Kidney capillary endothelial cell (primary cell): ENCODE measurements around the gene SNRNP25.
A peak's percentile ranks its signal among the peaks of the same experiment; 100 is the strongest.
"Not testable (repeated sequence)": the region's sequence is repeated elsewhere in the genome, so short reads cannot be mapped to it uniquely, and the experiment has no call there.

Experiments
- DNase-seq: peaks from one replicate; pipeline ENCODE4 v3.0.0-alpha.2; 2018; ENCODE audit warnings: low spot score

Gene SNRNP25

DNA sequence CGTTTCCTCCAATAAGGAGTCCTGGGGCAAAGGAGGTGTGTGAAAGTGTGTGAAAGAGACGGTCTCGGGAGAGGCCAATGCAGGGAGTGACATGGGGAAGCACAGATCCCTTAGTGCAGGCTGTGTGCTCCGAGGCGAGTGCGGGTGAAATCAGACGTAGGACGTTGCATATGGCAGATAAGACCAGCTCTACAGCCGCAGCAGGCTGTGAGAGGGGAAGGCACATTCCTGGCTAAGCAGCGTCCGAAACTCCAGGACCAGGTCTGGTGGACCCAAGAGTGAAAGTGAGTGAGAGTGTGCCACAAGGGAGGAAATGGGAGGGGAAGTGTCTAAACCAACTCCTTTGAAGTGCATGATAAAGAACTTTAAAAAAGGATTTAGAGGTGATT is 11.6 kb upstream of the SNRNP25 start:
- no peak for DNase-seq

DNA sequence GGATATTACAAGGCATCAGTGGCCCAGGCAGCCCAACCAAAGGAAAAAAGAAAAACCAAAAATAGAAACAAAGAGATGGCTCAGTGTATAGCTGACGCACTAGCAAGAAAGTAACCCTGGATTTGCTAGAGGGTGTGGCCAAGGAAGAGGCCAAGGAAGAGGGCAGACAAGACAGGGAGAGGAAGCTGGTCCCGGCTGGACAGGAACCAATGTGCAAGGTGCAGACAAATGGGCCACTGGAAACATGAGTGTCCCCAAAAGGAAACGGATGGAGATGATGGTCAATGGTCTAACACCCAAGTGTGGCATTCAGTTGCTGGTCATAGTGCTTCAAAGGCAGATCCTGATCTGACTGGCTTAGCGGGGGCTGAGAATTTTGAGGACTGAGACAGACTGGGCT is 10.9 kb upstream of the SNRNP25 start:
- DNase-seq: peak; percentile 78

DNA sequence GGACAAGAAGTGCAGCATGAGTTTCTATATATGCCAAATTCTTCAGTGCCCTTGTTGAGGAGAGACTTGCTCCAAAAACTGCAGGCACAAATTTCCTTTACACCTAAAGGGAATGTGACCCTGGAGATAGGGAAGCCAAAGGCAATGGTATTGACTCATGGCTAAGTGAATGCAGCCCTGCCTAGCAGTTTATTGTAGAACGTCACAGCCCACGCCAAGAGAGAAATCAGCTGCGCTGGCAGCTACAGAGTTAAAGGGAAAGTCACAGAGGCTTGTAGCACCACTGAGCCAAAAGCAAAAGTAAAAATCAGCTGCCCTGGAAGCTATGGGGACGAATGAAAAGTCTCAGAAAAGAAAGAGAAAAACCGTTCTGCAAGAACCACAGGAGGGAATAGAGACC is 10.3 kb upstream of the SNRNP25 start:
- no peak for DNase-seq

DNA sequence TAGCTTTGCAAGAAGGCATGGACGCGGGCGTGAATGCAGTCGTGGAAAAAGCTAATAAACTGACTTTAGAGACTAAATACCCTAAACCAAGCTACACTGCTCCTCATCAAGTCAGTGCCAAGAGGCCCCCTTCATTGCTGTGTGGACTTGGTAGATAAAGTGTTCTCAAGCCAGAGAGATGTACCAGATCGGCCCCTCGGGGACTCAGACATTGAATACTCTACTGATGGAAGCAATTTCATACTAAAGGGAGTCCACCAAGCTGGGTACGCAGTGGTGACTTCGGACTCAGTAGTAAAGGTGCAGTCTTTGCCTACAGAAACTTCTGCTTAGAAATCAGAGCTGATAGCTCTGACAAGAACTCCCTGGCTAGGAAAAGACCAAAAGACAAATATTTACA is 9.0 kb upstream of the SNRNP25 start:
- no peak for DNase-seq

DNA sequence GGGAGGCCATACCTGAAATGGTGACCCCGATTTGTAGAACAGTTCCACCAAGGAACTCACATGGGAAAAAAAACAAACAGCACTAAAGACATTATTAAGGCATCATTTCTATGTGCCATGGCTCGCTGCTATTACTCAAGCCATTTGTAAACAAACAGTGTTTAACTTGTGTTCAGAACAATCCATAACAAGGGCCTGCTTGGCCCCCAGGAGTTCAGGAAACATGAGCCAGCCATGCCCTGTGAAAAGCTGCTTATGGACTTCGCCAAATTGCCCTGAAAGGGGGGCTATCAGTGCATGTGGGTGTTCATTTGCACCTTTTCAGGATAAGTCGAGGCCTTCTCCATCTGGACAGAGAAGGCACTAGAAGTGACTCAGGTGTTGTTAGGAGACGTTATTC is 8.2 kb upstream of the SNRNP25 start:
- no peak for DNase-seq

DNA sequence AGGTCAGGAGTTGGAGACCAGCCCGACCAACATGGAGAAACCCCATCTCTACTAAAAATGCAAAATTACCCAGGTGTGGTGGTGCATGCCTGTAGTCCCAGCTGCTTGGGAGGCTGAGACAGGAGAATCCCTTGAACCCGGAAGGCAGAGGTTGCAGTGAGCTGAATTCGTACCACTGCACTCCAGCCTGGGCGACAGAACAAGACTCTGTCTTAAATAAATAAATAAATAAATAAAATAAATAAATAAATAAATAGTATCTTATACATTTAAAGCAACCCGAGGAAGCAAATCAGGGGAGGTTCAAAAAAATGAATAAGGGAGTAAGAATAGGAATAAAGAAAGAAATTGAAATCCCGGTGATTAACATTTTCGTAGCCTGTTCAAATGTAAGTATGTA is 7.1 kb upstream of the SNRNP25 start:
- not testable (repeated sequence) for DNase-seq

DNA sequence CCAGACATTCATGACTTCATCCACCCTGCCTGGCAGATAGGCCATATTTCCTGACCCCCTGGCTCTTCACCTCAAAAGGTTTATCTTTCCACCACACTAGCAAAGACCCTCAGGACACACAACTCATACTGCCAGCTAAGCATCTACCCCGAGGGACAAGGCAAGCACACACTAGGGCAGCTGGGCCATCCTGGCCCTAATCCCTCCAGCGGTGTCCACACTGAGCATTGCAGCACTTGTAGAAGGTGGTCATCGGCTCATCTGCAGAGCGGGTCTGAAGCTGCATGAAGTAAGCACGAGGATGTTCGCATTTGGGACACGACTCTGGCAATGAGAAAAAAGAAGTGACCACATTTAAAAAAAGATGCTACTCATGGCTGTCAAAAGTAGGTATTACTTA is 6.4 kb upstream of the SNRNP25 start:
- no peak for DNase-seq

DNA sequence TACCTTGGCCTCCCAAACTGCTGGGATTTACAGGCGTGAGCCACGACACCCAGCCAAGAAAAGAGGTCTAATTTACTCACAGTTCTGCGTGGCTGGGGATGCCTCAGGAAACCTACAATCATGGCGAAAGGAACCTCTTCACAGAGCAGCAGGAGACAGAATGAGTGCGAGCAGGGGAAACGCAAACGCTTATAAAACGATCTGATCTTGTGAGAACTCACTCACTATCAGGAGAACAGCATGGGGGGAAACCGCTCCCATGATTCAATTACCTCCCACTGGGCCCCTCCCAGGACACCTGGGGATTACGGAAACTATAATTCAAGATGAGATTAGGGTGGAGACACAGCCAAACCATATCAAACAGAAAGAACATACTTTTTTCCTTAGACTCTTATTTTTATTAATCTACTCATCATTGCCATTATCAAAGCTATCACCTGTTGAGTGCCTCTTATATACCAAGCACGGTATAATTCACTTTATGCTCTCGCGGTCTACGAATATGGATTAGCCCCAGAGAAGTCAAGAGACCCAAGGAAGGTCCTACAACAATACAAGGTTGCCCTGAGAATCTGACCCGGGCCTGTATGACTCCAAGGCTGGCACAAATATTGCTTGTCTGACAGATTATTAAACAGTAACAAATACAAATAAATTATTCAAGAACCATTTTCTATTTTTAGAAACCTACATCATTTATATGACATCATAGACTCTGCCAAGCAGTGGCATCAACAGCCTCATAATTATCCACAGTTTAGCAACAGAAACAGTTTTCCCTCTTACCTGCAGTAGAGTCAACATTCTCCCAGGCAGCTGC is 2.6 kb upstream of the SNRNP25 start:
- DNase-seq: no peak

DNA sequence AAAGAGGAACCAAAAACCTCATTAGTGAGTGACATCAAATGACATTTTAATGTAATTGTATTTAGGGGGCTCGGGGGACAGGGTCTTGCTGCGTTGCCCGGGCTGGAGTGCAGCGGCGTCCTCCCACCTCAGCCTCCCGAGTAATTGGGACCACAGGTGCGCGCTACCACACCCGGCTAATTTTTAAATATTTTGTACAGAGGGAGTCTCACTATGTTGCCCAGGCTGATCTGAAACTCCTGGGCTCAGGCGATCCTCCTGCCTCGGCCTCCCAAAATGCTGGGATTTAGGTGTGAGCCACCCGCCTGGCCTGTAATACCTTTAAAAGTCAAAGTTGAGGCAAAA is 581 bp downstream of the SNRNP25 start:
- DNase-seq: no peak

DNA sequence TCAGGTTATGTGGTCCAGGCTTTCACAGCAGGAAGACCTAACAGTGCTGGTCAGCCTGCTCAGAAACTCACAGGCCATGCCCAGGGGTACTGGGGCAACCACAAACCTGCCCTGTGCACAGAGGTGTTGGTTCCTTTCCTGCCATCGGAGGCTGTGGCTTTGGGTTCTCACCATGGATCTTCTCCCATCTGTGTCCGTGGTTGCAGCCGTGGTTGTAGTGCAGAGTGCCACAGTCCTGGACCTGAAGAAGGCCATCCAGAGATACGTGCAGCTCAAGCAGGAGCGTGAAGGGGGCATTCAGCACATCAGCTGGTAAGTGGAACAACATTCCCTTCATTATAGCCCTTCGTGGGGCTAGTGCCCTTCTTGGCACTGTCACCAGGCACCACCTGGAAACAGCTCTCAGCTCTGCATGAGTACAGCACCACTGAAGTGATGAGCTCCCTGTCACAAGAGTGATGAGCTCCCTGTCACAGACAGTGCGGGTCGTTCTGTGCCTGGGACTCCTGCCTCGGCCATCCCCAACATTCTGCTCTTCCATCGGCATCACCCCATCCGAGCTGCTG is 2.0 kb downstream of the SNRNP25 start:
- DNase-seq: no peak

DNA sequence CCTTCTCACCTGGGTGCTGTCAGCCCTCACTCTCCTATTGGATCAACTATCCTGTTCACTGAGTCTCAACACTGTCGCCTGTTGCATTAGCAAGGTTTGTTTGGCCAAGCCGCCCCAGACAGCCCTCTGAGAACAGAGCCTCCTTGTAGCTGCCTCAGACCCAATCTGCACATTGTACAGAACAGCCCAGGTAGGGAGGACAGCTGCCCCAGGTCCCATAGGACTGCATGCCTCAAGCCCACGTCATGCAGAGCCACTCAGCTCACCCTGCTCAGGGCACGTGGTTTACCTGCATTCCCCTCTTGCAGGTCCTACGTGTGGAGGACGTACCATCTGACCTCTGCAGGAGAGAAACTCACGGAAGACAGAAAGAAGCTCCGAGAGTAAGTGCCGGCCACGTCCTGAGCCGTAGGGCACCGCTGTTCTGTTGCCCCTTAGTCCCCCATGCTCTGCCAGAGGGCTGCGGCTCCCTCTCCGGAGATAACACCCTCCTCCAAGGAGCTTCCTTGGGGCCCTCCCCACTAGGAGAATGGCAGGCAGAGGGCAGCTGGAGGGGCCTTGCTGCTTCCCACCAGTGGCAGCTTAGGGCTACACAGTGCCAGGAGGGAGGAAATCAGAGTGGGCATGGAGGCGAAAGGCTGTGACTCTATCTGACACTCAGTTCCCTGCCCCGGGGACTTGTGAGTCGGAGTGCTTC is 2.8 kb downstream of the SNRNP25 start:
- DNase-seq: no peak

DNA sequence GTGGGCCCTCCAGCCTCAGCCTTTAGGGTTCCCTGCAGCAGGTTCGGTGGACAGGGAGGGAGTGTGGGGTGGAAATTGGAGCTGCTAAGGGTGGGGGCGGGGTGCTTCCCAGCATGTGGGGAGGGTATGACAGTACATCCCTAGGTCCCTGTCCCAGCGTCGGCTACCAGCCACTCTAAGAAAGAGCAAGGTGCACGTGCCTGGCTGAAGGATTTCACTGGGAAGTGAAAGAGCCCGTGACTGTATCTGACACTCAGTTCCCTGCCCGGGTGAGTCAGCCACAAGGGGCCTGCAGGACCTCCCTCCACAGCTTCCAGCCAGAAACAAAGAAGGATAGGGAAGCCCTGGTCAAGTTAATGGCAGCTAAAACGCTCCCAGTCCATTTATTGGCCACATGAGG is 4.1 kb downstream of the SNRNP25 start:
- DNase-seq: no peak

DNA sequence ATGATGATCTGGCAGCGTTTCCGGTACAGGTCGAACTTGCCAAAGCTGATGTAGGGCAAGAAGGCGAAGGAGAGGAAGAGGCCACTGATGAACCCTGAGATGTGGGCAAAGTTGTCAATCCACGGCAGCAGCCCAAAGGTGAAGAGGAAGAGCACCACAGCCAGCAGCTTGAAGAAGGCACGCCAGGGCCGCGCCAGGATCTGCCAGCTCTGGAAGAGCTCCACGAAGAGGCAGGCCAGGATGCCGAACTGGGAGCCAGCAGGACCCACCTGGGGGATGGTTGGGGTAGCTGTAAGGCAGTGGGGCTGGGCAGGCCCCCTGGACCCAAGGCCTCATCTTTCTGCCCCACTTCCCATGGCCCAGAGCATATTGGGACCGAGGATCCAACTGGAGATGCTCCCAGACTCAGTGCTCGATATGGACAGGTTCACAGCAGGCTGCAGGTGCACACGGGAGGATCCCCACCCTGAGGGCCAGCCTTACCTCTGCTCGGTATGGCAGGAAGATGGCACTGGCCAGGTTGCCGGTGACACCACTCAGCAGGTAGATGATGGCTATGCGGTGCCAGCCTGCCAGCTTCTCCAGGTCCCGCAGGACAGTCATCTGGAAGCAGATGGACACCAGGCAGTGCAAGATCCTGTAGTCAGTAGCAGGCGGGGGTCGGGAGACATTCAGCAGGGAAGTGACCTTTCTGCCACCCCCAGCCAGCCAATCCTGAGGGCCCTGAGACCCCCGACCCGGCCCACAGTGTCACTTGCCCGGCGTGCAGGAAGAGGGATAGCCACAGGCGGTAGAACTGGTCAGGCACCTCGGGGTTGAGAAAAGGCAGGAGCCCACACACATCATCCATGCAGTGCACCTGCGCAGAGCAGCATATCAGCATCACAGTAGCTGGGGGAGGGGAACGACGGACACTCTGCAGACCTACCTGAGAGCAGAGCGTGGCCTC is 5.1 kb downstream of the SNRNP25 start:
- no peak for DNase-seq

DNA sequence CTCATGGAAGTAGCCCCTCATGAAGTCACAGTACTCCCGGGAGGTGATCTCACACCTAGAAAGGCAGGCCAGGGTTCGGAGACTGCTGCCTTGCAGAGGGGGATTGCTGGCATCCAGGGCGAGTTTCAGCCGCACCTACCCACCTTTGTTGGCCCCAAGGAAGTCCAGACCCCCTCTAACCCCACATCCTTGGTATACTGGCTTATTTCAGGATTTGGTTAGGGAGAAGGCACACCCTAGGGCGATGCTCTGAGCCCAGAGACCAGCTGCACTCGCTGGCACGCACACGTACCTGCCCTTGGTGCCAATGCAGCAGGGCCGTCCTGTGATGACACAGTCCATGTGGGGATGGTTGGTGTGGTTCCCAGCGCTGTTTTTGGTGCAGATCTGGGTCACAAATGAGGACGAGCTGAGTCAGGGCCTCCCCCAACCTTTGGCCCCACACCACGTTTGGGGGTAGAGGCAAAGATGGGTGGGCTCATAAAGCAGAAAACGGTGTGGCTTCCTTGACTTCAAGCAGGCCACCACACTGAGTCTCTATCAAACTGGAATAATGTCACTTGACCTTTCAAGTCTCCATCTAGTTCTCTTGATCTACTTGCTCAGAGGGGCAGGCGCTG is 5.9 kb downstream of the SNRNP25 start:
- DNase-seq: no peak

DNA sequence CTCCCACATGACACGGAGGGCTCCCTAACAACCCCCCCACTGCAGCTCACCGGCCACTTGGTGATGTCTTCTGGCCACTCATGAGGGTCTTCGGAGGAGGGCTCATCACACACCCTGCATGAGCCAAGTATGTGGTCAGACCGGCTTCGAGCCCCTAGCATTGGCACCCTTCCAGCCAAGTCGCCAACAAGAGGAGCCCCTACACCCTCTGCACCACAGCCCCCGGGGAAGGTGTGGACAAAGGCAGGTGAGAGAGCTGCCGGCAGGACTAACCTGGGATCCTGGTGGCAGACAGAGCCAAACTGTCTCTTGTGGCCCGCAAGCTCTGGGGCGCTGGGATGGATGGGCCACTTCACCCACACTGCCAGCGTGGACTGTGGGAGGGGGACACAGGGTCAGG is 6.5 kb downstream of the SNRNP25 start:
- no peak for DNase-seq

DNA sequence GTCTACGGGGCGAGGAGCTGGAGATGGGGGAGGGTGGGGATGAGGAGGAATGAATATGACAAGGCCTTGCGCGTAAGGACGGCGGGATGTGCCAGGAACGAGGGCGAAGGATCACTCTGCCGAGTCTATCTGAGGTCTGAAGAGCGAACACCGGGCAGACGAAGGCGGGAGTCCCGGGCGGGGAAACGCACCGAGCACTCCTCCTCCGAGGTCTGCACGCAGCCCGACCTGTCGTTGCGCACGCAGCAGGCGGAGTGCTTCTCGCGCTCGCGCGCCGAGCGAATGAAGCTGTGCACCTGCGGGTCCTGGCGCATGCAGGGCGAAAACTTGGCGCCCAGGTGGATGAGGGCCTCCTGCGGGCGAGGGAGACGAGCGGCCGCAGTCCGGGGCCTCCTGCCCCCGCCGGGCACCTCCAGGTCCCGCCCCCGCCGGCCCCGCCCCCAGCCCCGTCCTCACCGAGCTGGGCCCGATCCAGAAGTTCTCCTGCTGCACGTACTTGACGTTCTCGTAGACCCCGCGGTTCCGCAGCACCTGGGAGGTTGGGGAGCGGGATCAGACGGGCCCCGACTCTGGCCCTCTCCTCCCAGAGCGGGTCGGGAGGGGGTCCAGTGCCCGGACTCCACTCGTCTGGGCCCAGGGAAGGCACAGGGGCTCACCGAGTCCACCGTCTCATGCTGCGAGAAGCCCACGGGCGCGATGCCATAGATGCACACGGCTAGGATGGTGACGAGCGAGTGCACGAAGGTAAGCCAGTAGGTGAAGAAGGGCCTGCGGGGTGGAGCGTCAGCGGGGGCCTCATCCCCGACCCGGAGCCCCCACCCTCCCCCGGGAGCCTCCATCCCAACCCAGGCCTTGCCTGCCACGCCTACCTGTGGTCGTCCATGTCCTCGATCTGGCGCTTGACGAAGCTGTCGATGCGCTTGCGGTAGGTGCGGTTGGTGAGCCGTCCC is 7.6 kb downstream of the SNRNP25 start:
- no peak for DNase-seq

DNA sequence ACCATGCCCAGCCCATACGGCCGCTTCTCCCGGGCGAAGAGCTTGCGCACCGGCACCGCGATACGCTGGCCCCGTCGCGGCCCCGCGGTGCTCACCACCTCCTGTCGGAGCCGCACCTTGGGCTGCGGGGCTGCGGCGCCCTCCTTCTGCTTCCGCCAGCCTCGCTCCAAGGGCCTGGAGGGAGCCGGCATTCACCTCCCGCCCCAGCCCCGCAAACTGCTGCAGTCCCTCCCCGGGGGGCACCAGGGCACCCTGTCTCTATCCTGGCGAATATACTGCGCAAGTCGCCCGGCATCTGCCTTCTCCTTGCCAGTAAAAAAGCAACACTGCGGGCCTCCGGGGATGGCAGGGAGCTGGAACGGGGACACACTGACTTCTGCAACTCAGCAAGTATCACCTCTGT is 8.3 kb downstream of the SNRNP25 start:
- no peak for DNase-seq

DNA sequence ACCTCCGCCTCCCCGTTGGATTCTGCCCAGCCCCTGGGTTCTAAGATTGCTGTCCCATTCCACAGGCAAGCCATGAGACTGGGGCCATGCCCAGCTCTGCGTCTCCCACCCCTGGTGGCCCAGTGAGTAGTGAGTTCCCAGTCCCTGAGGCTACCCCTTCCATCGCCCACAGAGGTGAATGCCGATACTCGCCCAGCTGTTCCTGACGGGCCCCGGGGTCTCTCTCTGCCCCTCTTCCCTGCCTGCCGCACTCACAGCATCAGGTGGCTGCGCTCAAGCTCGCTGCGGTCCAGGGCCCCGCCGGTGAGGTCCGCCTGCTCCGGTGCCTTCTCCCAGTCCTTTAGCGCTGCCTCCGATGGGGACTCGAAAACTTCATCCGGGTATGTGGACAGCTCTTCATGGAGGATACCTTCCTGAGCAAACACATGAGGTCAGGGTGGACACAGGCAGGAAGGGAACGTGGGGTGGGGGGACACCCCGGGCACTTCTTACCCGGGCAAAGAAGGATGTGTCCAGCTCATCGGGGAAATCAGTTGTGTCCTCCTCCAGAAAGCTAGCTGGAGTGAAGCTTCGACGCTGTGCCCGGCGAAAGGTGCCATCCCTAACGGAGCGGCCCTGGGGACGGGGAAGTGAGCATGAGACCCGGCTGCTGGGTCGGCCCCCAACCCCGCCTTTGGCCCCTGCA is 8.8 kb downstream of the SNRNP25 start:
- DNase-seq: no peak

DNA sequence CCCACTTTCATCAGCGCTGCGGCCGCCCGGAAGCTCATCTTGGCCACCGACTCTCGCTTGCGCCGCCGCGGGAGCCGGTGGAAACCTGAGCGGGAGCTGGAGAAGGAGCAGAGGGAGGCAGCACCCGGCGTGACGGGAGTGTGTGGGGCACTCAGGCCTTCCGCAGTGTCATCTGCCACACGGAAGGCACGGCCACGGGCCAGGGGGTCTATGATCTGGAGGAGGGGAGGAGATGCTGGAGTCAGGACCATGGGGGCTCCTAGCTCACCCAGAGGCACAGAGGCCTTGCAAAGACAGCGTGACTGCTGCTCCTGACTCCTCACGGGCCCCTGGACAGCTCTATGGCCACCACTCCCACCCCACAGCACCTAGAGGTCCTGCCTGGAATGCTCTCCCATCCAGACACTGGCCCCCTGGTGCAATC is 9.4 kb downstream of the SNRNP25 start:
- no peak for DNase-seq

DNA sequence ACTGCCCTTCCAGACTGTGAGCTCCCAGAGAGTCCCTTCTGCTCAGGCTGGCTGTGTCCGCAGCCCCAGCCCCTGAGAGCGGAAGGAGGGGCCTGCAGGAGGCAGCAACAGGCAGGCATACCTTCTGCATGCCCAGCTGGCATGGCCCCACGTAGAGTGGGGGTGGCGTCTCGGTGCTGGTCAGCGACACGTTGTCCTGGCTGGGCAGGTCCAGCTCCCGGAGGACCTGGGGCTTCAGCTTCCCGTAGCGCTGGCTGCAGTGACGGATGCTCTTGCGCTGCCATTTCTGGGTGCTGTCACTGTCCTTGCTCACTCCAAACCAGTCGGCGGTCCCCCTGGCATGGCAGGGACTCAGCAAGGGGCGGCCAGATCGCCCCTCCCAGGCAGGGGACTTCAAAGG is 9.8 kb downstream of the SNRNP25 start:
- DNase-seq: no peak
